Stimulated activated CD8-positive, alpha-beta memory T cell treated with anti-CD3 and anti-CD28 coated beads, Interleukin-4, amount 100 ng/mL, for 48 hours (primary cell): Measurements from ENCODE around the gene KIAA1191.
A peak's percentile ranks its signal among the peaks of the same experiment; 100 is the strongest.
"Not testable (repeated sequence)": the region's sequence is repeated elsewhere in the genome, so short reads cannot be mapped to it uniquely, and the experiment has no call there.

Experiments
- DNase-seq: peaks from one replicate; pipeline ENCODE4 v3.0.0-alpha.2; 2020

KIAA1191 gene

GRCh38 chr5:176361437-176362232, at the start of gene KIAA1191:
KIAA1191 (minus strand) TSS chr5:176361764; CDS start chr5:176359508, 2,256 bp downstream.
- DNase-seq, result peak; percentile 94

DNA sequence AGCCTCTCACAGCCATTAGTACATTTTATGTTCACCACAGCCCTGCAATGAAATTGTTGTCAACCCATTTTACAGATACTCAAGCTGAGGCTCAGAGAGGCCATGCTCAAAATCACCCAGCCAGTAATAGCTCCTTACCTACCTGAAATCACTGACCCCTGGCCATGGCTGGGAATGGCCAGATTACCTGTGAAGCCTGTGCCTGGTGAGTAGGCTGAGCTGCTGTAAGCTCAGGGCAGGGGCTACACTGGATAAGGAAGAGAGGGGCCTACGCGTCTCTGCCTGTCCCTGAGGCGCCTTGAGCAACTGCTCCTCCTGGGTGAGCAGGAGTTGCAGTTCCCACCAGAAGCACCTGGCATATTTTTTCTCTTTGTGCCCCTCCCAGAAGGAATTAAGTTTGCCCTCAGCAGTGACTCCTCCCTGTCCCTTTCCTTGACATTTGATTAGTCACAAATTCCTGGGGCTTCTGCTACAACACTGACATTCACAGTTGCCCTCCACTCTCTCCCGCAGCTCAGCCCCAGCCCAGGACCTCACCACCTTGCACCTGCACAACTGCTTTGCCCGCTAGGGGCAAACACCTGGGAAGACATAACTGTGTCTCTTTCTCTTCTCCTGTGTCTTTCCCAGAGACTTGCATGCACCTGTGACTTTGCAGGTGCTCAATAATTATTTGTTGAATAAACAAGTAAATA, 49.1 kb upstream of the KIAA1191 start:
- DNase-seq, result no peak

- DNase-seq, result no peak
Measured at GRCh38 chr5:176409765-176410164, 48.2 kb upstream of the KIAA1191 start.

GRCh38 chr5:176408590-176408989, 47.0 kb upstream of the KIAA1191 start:
- DNase-seq, result no peak

GRCh38 chr5:176408252-176408573, 46.6 kb upstream of the KIAA1191 start:
- DNase-seq, result not testable (repeated sequence)

DNA sequence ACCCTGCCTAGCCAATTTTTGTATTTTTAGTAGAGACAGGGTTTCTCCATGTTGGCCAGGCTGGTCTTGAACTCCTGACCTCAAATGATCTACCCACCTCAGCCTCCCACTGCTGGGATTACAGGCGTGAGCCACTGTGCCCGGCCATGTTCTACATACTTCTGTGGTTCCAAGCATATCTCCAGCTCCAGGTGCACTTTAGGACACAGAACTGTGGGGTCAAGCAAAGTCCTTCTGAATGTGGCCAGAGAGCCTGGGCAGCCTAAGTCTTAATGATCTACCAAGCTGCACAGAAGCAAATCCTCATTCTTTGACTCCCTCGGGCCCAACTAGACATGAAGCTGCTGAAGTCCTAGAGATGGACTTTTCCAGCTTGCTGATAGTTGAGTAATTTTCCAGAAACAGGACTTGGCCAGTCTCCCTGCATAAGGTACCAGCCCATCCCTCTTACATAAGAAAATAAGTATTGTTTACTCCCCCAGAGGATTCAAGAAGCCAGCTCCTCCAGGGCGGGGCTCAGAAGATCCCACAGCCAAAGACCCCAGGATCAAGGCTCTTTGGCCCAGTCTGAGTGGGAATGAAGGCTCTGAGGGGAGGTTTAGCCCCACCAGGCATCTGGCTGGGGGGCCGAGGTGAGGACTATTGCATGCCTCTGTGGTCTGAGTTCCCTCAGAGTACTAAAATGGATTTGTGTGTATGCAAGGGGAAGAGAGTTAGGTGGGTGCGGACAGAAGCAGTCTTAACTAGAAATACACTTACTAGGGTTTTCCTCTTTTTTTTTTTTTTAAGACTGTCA, 46.1 kb upstream of the KIAA1191 start:
- DNase-seq, result no peak

DNA sequence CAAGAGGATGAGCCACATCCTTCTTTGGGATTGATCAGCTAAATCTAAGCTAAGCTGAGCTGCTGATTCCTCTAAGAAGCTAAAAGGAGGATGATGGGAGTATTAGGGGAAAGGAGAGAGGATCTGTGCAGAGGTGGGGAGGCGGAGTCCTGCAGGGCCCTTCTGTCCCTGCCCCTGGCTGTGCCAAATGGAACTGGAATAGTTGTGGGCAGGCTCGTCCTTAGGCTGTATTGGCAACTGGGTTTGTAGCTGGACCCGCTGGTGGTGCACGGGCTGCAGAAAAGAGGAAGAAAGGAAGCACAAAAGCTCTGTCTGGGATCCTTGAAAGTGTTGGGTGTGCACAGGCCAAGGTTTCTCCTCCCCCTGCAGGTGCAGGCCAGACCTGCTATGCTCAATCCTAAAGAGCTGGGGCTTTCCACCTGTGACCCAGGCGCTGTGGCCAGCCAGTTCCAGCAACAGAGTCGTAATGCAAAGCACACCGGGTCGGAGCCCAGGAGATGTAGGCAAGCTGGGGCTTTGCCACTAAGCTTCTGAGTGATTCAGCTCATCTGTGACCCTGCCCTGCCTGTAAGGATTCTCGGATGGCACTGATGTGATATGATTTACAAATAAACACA, 45.0 kb upstream of the KIAA1191 start:
- DNase-seq, result no peak

DNA sequence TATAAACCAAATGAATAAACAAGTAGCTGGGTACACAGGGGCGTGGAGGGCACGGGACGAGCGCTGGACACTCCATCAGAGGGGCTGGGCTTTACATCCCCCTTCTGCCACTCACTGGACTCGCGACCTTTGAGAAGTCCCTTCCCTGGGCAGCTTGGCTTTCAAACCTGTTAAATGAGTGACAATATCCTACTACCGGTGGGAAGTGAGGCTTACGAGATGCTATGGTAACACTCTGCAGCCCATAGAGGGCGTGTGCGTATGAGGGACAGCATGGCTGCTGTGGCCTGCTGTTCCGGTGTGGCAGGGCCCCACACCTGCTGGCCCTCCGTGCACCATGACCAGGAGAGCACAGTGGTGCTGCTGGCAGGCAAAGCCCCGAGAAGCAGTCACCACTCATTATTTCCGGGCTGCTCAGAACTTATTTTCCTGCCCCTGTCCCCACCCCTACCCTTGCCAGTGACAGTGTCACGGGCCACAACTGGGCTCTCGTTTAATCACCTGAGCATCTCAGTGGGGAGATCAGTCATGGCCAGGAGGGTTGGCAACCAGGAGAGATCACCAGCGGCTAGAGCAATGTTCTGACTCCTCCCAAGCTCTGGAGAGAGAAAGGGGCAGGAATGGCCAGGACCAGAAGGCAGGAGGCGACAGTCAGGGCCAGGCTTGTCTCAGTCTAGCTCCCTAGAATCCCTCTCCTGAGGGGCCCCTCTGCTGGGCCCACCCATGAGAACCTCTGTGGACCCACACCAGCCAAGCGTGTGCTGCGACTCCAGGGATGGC, 44.3 kb upstream of the KIAA1191 start:
- DNase-seq, result no peak

- no peak for DNase-seq
Measured at GRCh38 chr5:176401281-176402205, 40.0 kb upstream of the KIAA1191 start.

DNA sequence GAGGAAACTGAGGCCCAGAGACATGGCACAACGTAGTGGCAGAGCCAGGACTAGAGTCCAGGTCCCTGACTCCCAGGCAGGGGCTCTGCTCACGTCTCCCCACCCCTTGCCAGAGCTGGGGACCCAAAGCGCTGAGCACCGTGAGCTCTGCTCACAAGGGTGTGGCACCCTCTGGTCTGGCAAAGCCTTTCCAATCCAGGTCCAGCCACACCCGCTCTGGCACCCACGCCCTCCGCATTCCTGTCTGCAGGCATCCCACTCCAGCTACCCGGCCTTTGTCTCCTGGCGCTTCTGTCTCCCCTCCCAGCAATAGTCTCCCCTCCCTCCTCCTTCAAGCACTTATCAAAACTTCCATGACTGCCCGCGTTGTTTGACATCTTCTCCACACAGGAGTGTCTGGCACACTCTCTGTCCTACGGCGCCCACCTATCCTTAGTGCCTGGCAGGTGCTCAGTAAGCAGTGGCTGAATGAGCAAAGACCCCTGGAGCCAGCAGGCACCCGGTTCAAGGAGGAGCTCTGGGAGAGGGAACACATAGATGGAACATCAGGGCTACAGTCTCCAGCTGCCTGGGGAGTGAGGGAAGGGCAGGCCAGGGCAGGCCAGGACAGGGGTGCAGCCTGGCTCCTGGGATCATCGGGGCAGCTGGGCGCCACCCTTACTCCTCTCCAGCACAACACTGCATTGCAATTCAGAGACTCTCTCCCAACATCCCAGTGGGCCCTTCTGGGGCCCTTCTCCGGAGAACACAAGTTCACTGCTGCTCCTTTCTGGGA, 39.0 kb upstream of the KIAA1191 start:
- DNase-seq, result no peak

- no peak for DNase-seq
Measured at GRCh38 chr5:176397736-176398420, 36.3 kb upstream of the KIAA1191 start.

GRCh38 chr5:176396330-176396729, 34.8 kb upstream of the KIAA1191 start:
- DNase-seq, result no peak

GRCh38 chr5:176394881-176395675, 33.5 kb upstream of the KIAA1191 start:
- no peak for DNase-seq

GRCh38 chr5:176394096-176394495, 32.5 kb upstream of the KIAA1191 start:
- DNase-seq, result no peak

GRCh38 chr5:176392526-176392925, 31.0 kb upstream of the KIAA1191 start:
- DNase-seq, result no peak

DNA sequence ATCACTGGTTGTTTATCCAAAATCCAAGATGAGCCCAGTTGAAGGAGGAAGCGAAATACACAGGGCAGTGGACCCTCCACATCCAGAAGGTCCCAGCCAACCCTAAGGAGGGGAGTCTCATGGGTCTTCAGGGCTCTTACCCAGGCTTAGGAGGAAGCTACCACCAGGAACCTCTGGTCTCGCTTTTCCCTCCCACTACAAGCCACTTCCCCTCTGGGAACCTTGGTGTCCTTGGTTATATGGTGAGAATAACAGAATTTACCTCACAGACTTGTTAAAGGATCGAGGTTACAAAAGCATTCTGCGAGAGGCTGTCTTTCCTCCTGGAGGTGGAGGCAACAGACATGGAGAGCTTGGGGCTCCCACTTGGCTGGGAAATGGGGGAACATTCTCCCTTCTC, 30.4 kb upstream of the KIAA1191 start:
- DNase-seq, result no peak

- no peak for DNase-seq
Measured at GRCh38 chr5:176391479-176391878, 29.9 kb upstream of the KIAA1191 start.

DNA sequence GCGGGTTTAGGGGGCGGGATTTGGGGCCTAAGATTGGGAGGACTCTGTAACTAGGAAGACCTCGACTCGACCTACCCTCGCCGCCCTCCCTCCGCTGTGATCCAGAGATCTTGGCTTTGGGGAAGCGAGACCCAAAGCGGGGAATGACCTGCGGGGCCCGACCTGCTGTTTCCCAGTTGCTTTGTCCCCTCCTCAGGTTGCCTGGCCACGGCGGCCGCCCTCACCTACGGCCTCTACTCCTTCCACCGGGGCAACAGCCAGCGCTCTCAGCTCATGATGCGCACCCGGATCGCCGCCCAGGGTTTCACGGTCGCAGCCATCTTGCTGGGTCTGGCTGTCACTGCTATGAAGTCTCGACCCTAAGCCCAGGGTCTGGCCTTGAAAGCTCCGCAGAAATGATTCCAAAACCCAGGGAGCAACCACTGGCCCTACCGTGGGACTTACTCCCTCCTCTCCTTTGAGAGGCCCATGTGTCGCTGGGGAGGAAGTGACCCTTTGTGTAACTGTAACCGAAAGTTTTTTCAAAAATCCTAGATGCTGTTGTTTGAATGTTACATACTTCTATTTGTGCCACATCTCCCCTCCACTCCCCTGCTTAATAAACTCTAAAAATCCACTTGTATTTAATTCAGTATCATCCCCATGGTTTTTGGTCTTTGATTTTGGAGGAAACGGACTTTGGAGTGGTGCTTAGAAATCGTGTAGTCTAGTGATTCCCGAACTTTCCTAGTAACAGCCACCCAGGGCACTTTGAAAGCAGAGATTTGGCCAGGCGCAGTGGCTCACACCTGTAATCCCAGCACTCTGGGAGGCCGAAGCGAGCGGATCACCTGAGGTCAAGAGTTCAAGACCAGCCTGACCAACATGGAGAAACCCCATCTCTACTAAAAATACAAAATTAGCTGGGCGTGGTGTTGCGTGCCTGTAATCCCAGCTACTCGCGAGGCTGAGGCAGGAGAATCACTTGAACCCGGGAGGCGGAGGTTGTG, 27.9 kb upstream of the KIAA1191 start:
- no peak for DNase-seq
